MM.1S (cell line): ENCODE measurements around the gene ZNF521.

Experiments used
- CTCF ChIP-seq: fragments of 300-600 bp; sonication (generic); IDR thresholded peaks from 2 replicates; pipeline ENCODE4 v1.5.1; 2016; ENCODE audit warnings: antibody characterized with exemption, low read length, mixed read lengths
- EZH2 ChIP-seq: fragments of 300-600 bp; sonication (generic); optimal IDR thresholded peaks from 2 replicates; pipeline ENCODE3; 2017; ENCODE audit warnings: low read depth, mild to moderate bottlenecking, antibody characterized with exemption, low read length, mixed read lengths
- EZH2phosphoT487 ChIP-seq: fragments of 300-600 bp; sonication (generic); IDR thresholded peaks from 2 replicates; pipeline ENCODE4 v1.6.1; 2018; ENCODE audit warnings: antibody characterized with exemption, low read length

GRCh38 chr18:25061395-25061794 lies 290.6 kb downstream of the ZNF521 start:
- TF ChIP-seq CTCF (no peak), EZH2phosphoT487 (no peak), EZH2 (no peak)
